Measurements from ENCODE around the gene NATD1.

The NATD1 gene

DNA sequence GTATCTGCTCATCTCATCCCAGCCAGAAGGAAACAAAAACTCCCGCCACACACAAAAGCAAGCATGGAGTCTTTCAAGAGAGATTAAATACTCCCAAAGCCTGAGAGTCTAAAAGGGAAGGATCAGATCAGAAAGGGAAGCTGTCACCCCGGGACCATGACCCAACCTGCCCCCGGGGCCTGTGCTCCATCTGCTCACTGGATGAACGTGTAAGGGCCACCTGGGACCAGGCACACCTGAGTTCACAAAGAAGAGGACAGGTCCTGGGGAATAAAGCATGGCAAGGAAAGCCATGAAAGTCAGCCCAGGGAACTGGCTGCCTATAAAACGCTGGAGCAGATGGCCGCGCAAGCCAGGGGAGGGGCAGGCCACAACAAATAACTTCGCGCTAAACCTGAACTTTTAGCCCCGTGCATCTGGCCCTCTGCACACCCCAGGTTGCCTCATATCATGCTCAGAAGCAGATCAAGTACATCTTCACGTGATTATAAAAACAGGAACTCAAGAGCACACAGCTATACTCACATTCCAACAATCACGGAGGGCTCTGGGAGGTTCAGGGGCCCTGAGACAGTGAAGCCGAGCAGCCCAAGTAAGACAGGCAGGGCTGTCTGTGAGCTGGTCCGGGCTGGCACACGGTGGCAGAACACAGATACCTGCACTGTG is 42.7 kb downstream of the NATD1 start:
- no peaks in the 10 kb centered on the region for H3K27me3 Mint-ChIP-seq (ENCODE audit: low read depth, poor library complexity)
- H3K9me3 Mint-ChIP-seq = no peaks in the 10 kb centered on the region
- no peak for DNase-seq
- peaks cover 54% of the 10 kb centered on the region for H3K4me1 Mint-ChIP-seq
- H3K4me3 Mint-ChIP-seq = no peak overlapping the region
- TF ChIP-seq, protein P1, sequence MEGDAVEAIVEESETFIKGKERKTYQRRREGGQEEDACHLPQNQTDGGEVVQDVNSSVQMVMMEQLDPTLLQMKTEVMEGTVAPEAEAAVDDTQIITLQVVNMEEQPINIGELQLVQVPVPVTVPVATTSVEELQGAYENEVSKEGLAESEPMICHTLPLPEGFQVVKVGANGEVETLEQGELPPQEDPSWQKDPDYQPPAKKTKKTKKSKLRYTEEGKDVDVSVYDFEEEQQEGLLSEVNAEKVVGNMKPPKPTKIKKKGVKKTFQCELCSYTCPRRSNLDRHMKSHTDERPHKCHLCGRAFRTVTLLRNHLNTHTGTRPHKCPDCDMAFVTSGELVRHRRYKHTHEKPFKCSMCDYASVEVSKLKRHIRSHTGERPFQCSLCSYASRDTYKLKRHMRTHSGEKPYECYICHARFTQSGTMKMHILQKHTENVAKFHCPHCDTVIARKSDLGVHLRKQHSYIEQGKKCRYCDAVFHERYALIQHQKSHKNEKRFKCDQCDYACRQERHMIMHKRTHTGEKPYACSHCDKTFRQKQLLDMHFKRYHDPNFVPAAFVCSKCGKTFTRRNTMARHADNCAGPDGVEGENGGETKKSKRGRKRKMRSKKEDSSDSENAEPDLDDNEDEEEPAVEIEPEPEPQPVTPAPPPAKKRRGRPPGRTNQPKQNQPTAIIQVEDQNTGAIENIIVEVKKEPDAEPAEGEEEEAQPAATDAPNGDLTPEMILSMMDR (IDR thresholded peaks at IDR 0.05) = no peak
- peaks cover 13% of the 10 kb centered on the region for H3K36me3 Mint-ChIP-seq (ENCODE audit: low read depth)
- peak overlapping the region; percentile 51 for H3K27ac Mint-ChIP-seq

GRCh38 chr17:21209511-21210175 is 43.6 kb downstream of the NATD1 start:
- peaks cover 17% of the 10 kb centered on the region for H3K36me3 Mint-ChIP-seq (ENCODE audit: low read depth)
- H3K27ac Mint-ChIP-seq = no peak overlapping the region
- peaks cover 54% of the 10 kb centered on the region for H3K4me1 Mint-ChIP-seq
- no peak overlapping the region for H3K4me3 Mint-ChIP-seq
- no peaks in the 10 kb centered on the region for H3K9me3 Mint-ChIP-seq
- DNase-seq = no peak
- no peaks in the 10 kb centered on the region for H3K27me3 Mint-ChIP-seq (ENCODE audit: low read depth, poor library complexity)
- TF ChIP-seq, protein P1 (IDR thresholded peaks at IDR 0.05) = no peak

DNA sequence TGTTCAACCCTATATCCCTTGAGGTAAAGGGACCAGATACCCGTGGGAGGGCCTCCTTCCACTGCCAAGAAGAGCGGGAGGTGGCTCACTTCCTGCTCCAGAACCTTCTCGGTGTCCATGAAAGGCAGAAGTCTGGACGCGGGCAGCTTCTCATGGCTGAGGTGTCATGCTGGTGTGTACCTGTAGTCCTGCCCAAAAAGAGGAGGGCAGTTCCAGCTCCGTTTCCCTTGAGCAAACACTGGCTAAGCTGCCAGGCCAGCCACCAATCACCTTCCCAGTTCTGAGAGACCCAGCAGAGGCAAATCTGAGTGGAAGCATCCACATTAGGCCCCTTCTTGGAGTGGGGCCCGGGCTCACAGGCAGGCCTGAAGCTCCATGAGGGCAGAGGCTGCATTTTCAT is 44.9 kb downstream of the NATD1 start:
- peaks cover 17% of the 10 kb centered on the region for H3K36me3 Mint-ChIP-seq (ENCODE audit: low read depth)
- peaks cover 60% of the 10 kb centered on the region for H3K4me1 Mint-ChIP-seq
- no peak for DNase-seq
- TF ChIP-seq, protein P1 (IDR thresholded peaks at IDR 0.05) = no peak
- no peak overlapping the region for H3K4me3 Mint-ChIP-seq
- H3K27ac Mint-ChIP-seq = no peak overlapping the region
- H3K27me3 Mint-ChIP-seq (ENCODE audit: low read depth, poor library complexity) = no peaks in the 10 kb centered on the region
- no peaks in the 10 kb centered on the region for H3K9me3 Mint-ChIP-seq

GRCh38 chr17:21204935-21205334 is 48.3 kb downstream of the NATD1 start:
- no peak for DNase-seq
- Mint-ChIP-seq H3K4me3 (no peak overlapping the region), H3K4me1 (peaks cover 46% of the 10 kb centered on the region), H3K27me3 (ENCODE audit: low read depth, poor library complexity) (no peaks in the 10 kb centered on the region), H3K9me3 (no peaks in the 10 kb centered on the region), H3K36me3 (ENCODE audit: low read depth) (peaks cover 17% of the 10 kb centered on the region), H3K27ac (peak overlapping the region; percentile 70)
- TF ChIP-seq, protein P1 (IDR thresholded peaks at IDR 0.05) = no peak

DNA sequence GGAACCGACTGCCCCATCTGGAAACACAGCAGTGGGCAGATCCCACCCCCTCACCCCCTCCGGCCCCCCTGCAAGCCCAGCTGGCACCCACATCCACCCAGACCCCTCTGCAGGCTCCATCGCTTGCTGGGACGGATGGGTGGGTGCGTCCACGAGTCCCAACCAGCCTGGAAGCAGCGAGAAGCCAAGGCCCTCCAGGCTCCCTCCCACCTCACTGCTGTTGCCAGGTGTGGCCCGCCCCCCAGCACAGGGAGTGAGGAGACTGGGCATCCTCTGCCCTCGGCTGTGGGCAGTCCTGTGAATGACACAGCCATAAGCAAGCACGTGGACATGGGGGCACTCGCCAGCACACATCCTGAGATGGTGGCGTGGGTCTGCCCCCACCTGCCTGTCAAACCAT is 50.7 kb downstream of the NATD1 start:
- H3K4me1 Mint-ChIP-seq = peaks cover 42% of the 10 kb centered on the region
- TF ChIP-seq, protein P1 (IDR thresholded peaks at IDR 0.05) = no peak
- H3K36me3 Mint-ChIP-seq (ENCODE audit: low read depth) = peaks cover 25% of the 10 kb centered on the region

DNA sequence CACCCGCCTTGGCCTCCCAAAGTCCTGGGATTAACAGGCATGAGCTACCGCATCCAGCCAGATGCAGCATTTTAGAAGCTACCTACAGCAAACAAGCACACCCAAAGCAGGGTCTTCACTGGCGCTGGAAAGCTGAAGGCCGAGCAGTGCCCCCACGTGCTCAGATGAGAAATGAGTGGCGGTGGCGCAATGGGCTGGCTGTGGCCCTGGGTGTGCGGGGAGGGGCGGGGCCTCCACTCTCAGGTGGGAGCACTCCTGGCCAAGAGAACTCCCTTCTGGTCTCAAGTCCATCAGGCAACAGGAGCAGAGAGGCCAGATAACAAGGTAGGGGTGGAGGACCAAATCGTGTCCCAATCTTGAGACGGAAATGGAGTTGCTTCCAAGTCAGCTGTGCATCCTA is 51.3 kb downstream of the NATD1 start:
- Mint-ChIP-seq H3K36me3 (ENCODE audit: low read depth) (peaks cover 25% of the 10 kb centered on the region), H3K9me3 (no peaks in the 10 kb centered on the region), H3K4me1 (peaks cover 42% of the 10 kb centered on the region), H3K27ac (no peak overlapping the region), H3K27me3 (ENCODE audit: low read depth, poor library complexity) (peaks cover under 1% of the 10 kb centered on the region), H3K4me3 (no peak overlapping the region)
- DNase-seq = no peak
- TF ChIP-seq, protein P1 (IDR thresholded peaks at IDR 0.05) = no peak

More for the DNA sequence above, 50.7 kb downstream of the NATD1 start:
- no peaks in the 10 kb centered on the region for H3K9me3 Mint-ChIP-seq
- H3K27me3 Mint-ChIP-seq (ENCODE audit: low read depth, poor library complexity) = no peaks in the 10 kb centered on the region
- no peak for DNase-seq
- no peak overlapping the region for H3K4me3 Mint-ChIP-seq
- H3K27ac Mint-ChIP-seq = no peak overlapping the region

Measured in nephron progenitor cell (in vitro differentiated cells).